ENCODE results near the gene FES.

DNA sequence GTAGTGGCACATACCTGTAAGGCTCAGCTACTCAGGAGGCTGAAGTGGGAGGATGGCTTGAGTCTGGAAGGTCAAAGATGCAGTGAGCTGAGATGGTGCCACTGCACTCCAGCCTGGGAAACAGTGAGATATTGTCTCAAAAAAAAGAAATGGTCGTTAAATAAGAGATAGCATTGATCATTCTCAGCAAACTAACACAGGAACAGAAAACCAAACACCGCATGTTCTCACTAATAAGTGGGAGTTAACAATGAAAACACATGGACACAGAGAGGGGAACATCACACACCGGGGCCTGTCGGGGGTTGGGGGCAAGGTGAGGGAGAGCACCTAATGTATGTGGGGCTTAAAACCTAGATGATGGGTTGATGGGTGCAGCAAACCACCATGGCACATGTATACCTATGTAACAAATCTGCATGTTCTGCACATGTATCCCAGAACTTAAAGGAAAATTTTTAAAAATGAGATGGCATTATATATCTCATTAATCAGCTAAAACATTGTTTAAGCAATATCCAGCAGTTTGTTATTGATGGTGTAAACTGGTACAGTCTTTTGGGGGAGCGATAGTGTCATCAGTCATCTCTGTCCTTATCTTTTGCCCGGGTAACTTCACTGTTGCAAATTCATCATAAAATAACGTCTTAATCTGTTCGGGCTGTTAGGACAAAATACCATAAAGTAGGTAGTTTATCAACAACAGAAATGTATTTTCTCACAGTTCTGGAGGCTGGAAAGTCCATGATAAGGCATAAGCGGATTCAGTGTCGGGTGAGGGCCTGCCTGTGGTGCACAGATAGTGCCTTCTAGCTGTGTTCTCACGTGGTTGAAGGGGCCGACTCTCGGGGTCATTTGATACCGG lies 17.1 kb downstream of the FES start:
- TF ChIP-seq, protein P1, sequence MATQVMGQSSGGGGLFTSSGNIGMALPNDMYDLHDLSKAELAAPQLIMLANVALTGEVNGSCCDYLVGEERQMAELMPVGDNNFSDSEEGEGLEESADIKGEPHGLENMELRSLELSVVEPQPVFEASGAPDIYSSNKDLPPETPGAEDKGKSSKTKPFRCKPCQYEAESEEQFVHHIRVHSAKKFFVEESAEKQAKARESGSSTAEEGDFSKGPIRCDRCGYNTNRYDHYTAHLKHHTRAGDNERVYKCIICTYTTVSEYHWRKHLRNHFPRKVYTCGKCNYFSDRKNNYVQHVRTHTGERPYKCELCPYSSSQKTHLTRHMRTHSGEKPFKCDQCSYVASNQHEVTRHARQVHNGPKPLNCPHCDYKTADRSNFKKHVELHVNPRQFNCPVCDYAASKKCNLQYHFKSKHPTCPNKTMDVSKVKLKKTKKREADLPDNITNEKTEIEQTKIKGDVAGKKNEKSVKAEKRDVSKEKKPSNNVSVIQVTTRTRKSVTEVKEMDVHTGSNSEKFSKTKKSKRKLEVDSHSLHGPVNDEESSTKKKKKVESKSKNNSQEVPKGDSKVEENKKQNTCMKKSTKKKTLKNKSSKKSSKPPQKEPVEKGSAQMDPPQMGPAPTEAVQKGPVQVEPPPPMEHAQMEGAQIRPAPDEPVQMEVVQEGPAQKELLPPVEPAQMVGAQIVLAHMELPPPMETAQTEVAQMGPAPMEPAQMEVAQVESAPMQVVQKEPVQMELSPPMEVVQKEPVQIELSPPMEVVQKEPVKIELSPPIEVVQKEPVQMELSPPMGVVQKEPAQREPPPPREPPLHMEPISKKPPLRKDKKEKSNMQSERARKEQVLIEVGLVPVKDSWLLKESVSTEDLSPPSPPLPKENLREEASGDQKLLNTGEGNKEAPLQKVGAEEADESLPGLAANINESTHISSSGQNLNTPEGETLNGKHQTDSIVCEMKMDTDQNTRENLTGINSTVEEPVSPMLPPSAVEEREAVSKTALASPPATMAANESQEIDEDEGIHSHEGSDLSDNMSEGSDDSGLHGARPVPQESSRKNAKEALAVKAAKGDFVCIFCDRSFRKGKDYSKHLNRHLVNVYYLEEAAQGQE (IDR thresholded peaks at IDR 0.05; ENCODE audit: insufficient read depth in 1 of 2, low read depth in 2 of 2, low read length in 2 of 2): no peak
- TF ChIP-seq POLR2AphosphoS5 (IDR thresholded peaks at IDR 0.05; ENCODE audit: low read depth, low read length) (no peak), TAF1 (IDR thresholded peaks at IDR 0.05; ENCODE audit: borderline replicate concordance, insufficient read depth, low read length) (no peak)
